NCI-H2171 treated with DMSO at 0.1 percent for 48 hours (cell line): Measurements from ENCODE around the gene SLC2A4RG.

Experiments
- DNase-seq: peaks from one replicate; lab custom pipeline; 2025; lab: John Stamatoyannopoulos, UW

Gene SLC2A4RG

DNA sequence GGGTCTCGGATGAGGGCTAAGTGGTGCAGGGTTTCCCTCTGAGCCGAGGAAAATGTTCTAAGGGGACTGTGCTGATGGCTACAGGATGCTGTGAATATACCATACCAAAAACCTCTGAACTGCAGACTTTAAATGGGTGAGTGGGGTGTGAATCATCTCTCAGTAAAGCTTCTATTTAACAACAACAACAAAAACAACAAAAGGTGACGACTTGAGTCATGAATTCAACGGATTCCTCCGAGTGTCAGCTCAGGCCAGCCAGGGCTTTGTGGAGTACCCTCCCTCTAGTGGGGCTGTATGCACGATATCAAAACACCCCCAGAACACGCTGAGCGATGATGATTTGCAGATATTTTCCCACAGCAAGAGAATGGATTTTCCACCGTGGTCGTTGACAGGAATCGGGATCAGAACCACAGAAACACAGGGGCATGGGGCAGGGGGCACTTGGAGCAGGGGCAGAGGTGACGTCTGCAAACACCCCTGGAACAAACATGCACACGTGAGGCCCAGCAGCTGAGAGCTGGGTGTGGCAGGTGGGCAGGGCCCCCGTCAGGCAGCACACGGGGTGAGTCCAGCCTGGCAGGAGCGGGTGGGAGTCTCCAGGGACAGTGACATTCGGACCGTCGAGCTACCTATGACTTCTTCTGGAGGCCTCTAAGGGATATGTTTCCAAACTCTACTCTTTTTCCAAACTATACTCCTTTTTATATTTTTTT, 38.6 kb downstream of the SLC2A4RG start:
- DNase-seq = no peak

DNA sequence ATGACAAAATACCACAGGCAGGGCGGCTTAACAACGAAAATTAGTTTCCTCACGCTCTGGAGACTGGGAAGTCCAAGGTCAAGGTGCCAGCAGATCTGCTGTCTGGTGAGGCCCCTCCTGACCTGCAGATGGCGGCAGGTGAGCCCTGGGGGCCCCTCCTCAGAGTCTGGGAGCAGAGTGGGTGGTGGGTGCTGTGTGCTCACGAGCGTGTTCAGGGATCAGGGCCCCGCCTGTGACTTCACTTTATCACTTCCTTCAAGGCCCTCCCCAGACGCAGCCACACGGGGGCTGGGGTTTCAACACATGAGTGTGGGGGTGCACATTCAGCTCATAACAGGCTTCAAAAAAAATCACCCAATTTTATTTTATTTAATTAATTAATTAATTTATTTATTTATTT, 39.3 kb downstream of the SLC2A4RG start:
- no peak for DNase-seq

DNA sequence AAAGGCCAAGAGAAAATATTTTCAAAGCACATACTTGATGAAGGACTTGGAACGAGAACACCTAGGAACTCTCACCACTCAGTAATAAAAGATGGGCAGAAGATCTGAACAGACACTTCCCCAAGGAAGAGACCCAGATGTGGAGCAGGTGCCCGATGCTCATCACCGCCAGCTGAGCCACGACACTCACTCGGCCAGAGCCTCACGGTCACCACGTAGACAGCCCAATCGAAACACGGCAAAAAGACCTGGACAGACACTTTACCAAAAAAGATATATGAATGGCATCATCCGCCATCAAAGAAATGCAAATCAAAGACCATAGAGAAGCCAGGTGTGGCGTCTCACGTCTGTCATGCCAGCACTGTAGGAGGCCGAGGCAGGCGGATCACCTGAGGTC, 41.6 kb downstream of the SLC2A4RG start:
- no peak for DNase-seq

DNA sequence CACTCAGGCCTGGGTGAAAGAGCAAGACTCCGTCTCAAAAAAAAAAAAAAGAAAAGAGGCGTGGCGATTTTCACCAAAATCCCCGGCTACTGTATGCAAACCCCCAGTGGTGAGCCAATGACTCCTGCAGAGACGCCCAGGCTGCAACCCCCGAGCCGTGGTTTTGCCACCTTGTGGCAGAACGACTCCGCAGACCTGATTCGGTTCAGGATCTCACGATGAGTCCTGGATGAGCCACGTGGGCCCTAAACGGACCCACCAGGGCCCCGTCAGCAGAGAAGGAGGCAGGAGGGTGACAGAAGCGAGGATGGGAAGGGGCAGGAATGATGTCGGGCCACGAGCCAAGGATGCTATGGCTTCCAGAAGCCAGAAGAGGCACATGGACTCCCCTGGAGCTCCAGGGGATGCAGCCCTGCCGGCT, 42.5 kb downstream of the SLC2A4RG start:
- DNase-seq = no peak

DNA sequence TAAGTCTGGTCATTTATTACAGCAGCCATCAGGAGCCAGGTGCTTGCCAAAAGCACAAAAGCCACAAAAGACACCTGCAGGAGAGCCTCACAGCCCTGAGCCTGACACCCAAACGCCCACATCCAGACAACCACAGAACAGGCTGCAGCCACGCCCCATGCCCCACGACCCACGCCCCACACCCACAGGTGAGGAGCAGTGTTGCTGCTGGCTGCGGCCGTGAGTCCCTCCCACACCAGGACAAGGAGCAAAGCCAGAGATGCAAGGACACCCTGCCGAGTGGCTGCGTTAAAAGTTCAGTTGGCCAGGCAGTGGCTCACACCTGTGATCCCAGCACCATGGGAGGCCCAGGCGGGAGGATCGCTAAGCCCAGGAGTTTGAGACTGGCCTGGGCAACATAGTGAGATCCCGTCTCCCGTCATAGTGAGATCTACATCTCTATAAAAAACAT, 43.0 kb downstream of the SLC2A4RG start:
- DNase-seq = no peak

DNA sequence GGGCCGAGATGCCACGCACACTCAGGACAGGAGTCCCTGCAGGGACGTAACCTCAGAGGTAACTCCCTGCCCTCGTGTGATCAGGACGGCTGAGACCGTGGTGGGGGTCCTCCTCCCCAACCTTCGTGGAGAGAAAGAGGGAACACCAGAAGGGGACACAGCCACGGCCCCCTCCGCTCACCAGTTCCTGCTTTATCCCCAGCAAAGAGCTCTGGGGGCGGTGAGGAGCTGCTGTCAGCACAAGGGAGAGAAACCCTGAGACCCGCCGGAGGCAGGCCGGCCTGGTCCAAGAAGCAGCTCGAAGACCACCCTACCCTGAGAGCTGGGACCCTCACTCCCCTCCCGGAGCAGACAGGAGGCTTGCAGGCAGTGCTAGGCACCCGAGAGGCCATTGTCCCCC, 44.4 kb downstream of the SLC2A4RG start:
- no peak for DNase-seq

DNA sequence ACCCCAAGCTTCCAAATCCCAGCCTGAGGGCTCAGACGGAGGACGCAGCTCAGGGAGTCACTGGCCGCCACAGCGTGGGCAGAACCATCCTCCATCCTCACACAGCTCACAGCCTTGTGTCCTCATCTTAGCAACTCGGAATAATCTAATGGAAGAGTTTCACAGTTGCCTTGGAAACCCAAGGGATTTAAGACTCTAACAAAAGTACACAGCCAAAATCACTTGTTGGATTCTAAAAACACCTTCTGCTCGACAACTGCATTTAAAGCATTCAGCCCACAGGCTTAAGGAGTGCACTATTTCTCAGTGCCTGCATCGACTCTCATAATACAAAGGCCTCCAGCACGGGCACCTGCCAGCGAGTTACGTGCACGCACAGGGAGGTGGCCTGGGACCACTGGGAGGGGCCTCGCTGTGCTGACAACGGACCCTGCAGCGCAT, 46.1 kb downstream of the SLC2A4RG start:
- peak; percentile 42 for DNase-seq

DNA sequence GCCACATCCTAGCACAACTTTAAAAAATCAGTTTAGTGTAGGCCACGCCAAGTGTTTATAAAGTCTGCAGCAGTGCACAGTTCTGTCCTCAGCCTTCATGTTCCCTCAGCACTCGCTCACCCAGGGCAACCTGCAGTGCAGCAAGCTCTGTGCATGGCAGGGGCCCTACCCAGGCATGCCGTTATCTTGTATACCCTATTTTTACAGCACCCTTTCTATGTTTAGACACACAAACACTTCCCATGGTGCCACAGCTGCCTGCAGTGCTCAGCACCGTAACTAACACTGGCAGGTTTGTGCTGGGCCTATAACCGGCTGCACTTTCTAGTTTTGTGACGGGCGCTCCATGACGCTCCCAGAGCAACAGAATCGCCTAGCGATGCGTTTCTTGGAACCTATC, 47.7 kb downstream of the SLC2A4RG start:
- DNase-seq = no peak

DNA sequence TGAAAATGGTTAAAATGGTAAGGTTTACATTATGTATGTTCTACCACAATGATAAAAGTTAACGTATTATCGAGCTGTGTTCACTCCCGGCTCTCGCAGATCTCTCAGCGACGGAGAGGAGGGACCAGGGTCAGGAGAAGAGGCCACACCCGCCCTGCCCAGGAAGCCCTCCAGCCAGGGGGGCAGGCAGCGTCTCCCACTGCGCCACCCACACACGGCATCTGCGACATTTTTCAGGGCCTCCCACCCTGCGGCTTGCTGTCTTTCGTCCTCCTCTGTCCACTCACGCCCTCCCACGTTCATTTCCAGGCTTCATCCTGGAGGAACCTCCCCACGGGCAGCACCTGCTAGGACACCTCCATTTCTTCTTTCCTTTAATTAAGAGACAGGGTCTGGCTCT, 48.2 kb downstream of the SLC2A4RG start:
- DNase-seq = no peak

DNA sequence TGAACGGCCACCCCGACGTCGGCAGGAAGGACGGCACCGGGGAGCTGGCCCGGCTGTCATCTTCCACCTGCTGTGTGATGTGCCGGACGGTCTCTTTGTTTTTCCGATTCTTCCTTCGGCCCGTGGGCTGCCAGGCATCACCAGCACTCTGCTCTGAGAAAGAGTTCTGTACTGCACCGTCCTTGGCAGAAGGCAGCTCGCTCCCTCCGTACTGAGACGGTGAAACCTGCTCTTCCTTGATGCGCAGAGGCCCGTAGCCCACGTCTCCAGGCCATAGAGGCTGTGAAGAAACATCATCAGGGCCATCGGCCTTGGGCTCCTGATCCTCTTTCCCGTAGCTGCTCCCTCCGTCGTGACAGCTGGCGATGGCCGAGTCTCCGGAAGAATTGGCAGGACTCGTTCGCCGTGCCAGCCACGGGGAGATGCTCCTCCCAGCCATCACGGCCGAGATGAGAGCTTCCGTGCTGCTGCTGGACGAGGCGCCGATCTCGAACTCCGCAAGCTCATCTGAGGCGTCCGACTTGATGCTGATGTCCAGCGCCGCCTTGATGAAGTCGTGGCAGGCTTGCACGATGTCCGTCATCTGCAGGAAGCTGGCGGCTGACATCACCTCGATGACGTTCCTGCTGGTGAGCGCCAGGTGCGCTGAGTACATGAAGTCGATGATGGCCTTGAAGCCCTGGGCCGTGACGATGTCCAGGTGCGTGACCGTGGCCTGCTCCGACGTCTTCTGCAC, 50.4 kb downstream of the SLC2A4RG start:
- no peak for DNase-seq

DNA sequence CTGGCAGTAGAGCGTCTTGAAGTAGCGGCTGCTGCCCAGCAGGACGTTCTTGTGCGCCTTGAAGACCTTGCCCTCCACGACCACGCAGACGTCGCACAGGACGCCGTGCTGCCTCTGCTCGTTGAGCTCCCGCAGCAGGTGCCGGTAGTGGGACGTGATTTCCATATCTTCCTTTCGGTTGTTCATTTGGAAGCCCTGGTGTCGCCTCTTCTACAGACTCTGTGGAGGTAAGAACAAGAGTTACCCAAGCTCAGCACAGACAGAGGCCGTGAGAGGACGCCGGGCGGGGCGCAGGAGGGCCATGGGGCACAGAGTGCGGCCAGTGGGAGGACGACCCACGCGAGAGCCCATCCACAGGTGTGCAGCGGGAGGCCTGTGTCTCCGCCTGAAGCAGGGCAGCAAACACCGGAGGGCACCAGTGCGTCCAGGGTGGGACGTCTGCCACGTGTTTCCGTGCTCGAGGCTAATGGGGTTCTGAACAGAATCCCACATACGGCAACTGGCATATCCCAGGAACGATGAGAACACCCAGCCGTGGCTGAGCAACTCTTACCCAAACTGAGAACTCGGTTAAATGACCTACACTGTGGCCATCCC, 51.1 kb downstream of the SLC2A4RG start:
- no peak for DNase-seq

DNA sequence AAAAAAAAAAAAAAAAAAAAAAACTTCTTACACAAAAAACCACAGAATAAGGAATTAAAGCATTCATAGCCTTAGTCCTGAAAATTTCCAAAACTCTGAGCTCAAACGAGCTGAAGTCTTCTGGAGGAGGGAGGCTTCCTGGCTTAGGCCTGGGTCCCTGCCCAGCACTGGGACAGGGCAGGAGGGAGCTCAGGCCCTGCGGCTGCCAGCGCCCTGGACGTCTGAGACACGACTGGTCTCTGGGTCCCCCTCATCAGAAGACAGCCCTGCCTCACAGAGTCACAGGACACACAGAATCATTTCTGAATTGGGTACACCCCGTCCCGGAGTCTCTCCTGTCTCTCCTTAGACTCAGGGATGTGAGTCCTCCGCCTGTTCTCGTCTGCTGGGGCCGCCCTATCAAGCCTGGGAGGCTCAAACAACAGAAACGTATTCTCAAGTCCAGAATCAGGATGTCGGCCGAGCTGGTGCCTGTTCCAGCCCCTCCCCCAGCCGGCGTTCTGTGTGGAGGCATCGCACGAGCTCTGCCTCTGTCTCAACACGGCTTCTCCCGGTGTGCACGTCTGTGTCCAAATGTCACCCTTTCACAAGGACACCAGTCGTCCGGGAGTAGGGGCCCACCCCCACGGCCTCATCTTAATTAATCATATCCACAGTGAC, 52.1 kb downstream of the SLC2A4RG start:
- DNase-seq = no peak

DNA sequence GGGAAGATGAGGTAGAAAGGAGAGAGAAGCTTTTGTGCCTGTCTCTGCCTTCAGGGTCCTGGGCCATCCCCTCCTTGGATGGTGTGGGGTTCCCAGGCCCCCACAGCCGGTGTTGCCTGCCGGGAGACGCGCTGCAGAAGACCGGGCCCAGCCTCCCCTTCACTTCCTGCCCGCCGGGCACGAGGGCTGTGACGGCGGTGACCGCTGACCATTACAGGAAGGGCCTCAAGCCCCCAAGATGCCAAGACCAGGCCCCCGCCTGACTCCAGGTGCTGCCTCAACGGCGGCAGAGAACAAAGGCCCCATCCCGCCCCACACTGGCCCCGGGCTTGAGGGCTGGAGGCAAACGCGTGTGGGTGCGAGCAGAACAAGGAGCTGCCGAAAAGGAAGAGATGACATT, 53.3 kb downstream of the SLC2A4RG start:
- no peak for DNase-seq
